Prostate gland (tissue), 2 donors: ENCODE data around the gene NR3C1.

Experiments
- CTCF ChIP-seq, 4 experiments: fragments of 200-600 bp in 2 of 4; fragments of 450-650 bp in 2 of 4; sonication (generic) in 2 of 4; IDR thresholded peaks; 1 replicate in 3 of 4; 2 replicates in 1 of 4; pipeline ENCODE4 v1.5.1; 2016 to 2019; ENCODE audit warnings: antibody characterized with exemption in 4 of 4, mild to moderate bottlenecking in 2 of 4, moderate library complexity in 2 of 4
- POLR2A ChIP-seq: fragments of 450-650 bp; IDR thresholded peaks from one replicate; pipeline ENCODE4 v1.6.1; 2016; ENCODE audit warnings: antibody characterized with exemption, mild to moderate bottlenecking
- POLR2AphosphoS5 ChIP-seq: sonication (generic); formaldehyde crosslinking; IDR thresholded peaks from one replicate; pipeline ENCODE4 v1.6.1; 2017; ENCODE audit warnings: antibody characterized with exemption

GRCh38 chr5:143372187-143372829 lies 31.2 kb downstream of the NR3C1 start:
- TF ChIP-seq CTCF (IDR thresholded peaks at IDR 0.05) = no peak
- no peak for TF ChIP-seq POLR2A
- no peak for TF ChIP-seq POLR2AphosphoS5
